AG10803 (cell line): ENCODE data around the gene NODAL.

Experiments used
- DNase-seq: peaks from one replicate; pipeline ENCODE4 v3.0.0; 2010; ENCODE audit warnings: low read depth
- H3K4me3 ChIP-seq: 2 replicates; pipeline ENCODE4 v1.5.1; 2011; ENCODE audit warnings: mild to moderate bottlenecking, low read length, control low read depth
- CTCF ChIP-seq: conservative IDR thresholded peaks from 2 replicates; pipeline ENCODE4 v1.5.1; 2011; ENCODE audit warnings: mild to moderate bottlenecking, low read length, control low read depth, inconsistent platforms

NODAL gene

GRCh38 chr10:70403483-70404035 lies 37.9 kb downstream of the NODAL start:
- no peak for DNase-seq
- no peak for TF ChIP-seq CTCF
- peak overlapping the region; percentile 53 for H3K4me3 ChIP-seq

GRCh38 chr10:70399177-70399576 lies 42.3 kb downstream of the NODAL start:
- TF ChIP-seq CTCF: no peak
- no peak overlapping the region for H3K4me3 ChIP-seq
- no peak for DNase-seq

GRCh38 chr10:70396140-70396539 lies 45.3 kb downstream of the NODAL start:
- no peak overlapping the region for H3K4me3 ChIP-seq
- no peak for DNase-seq
- TF ChIP-seq CTCF: no peak

- no peak for TF ChIP-seq CTCF
- no peak for DNase-seq
These were observed 49.8 kb downstream of the NODAL start for GRCh38 chr10:70391654-70392053.

More at GRCh38 chr10:70391654-70392053, 49.8 kb downstream of the NODAL start:
- H3K4me3 ChIP-seq: no peak overlapping the region
